Muscle layer of colon (tissue), 2 donors: ENCODE data around the gene BPIFB6.

Experiments
- H3K27ac ChIP-seq: one replicate; pipeline ENCODE4 v1.7.0; 2013; ENCODE audit warnings: low read depth, mild to moderate bottlenecking, low read length, moderate library complexity
- H3K27me3 ChIP-seq, 2 donors: one replicate each; pipeline ENCODE4 v1.7.0; 2013; ENCODE audit warnings: low read length in 2 of 2, mild to moderate bottlenecking in 2 of 2; ENCODE audit not compliant: insufficient read depth in 2 of 2, control insufficient read depth in 1 of 2
- H3K36me3 ChIP-seq: one replicate; pipeline ENCODE4 v1.7.0; 2013; ENCODE audit warnings: mild to moderate bottlenecking, low read length; ENCODE audit not compliant: insufficient read depth
- H3K4me1 ChIP-seq: one replicate; pipeline ENCODE4 v1.7.0; 2013; ENCODE audit warnings: mild to moderate bottlenecking, low read length; ENCODE audit not compliant: insufficient read depth
- H3K4me3 ChIP-seq, 2 donors: one replicate each; pipeline ENCODE4 v1.7.0; 2013; ENCODE audit warnings: low read length in 2 of 2, low read depth in 1 of 2, mild to moderate bottlenecking in 1 of 2, moderate library complexity in 1 of 2
- H3K9ac ChIP-seq: one replicate; pipeline ENCODE4 v1.7.0; 2013; ENCODE audit warnings: low read length
- H3K9me3 ChIP-seq: one replicate; pipeline ENCODE4 v1.7.0; 2013; ENCODE audit warnings: mild to moderate bottlenecking, low read length
- donor health status: abdominal sarcoma.
- donor health status: Adenocarcinoma of cecum.

The BPIFB6 gene

DNA sequence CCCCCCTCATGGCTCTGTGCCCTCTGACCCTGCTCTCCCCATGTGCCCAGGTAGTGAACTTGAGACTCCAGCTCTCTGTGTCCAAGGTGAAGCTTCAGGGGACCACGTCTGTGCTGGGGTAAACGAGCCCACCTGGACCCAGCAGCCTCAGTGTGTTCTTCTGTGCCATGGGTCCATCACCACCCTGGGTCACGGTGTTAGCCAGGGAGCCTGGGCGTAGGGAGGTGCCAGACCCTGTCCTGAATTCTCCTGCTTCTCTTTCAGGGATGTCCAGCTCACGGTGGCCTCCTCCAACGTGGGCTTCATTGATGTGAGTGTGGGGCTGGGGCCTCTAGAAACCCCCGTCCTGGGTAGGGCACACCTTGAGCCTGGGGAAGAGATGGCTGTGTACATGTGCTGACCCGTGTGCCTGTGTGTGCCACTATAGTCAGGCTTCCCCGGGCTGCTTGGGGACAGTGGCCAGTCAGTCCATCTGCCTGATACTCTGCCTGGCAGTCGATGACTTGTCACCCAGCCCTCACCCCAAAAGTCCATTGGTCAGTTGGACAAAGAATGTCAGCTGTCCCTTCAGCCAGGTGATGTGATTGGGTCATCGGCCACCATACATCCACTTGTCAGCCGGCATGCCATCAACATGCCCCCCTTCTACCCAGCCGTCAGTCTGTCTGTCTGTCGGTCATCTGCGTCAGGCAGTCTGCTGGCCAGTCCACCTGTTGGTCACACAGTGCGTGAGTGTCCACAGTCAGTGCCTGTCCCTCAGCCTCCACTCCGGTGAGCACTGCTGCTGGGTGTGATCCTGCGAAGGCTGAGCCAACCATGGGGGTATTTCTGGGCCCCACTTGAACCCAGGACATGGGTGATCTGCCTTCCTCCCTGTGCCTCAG is 10.9 kb upstream of the BPIFB6 start:
- no peak overlapping the region for H3K9ac ChIP-seq
- H3K27ac ChIP-seq: no peak overlapping the region
- no peaks in the 10 kb centered on the region for H3K4me1 ChIP-seq
- H3K27me3 ChIP-seq: no peaks in the 10 kb centered on the region
- no peak overlapping the region for H3K4me3 ChIP-seq
- H3K9me3 ChIP-seq: no peaks in the 10 kb centered on the region
- H3K36me3 ChIP-seq: no peaks in the 10 kb centered on the region

DNA sequence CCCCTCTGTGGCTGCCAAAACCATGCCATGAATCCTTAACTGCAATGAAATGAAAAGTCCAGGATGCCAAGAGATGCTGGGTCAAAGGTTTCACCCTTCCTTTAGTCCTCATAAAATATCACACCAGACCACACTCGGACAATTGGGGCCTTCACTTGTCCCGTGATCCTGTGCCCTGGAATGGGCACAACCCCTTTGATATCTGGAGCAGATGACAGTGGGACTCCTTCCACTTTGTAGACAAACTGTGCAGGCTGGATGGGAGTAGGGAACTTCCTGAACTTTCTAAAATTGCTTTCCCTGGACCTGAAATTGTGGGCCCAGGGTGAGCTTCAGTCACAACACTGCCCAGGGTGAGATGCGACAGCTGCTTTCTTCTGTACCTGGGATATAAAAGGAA is 9.6 kb upstream of the BPIFB6 start:
- H3K4me3 ChIP-seq: no peak overlapping the region
- no peak overlapping the region for H3K27ac ChIP-seq
- no peaks in the 10 kb centered on the region for H3K27me3 ChIP-seq
- H3K36me3 ChIP-seq: no peaks in the 10 kb centered on the region
- no peaks in the 10 kb centered on the region for H3K4me1 ChIP-seq
- H3K9ac ChIP-seq: no peak overlapping the region
- H3K9me3 ChIP-seq: no peaks in the 10 kb centered on the region

DNA sequence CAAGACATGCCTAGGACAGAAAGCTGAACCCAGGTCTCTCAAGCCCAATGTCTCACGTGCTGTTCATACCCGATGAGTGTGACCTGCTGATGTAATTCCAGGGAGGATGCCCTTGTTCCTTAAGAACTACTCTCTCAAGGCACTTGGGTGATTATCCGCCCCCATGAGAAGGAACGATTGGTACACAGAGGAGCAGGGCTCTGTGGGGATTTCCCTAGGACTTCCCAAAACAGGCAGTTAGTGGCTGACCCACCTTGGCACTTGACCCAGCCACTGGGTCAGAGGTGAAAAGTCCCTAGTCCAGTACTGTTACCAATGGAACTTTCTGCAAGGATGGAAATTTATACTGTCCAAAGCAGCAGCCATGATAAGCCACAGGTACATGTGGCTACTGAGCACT is 9.2 kb upstream of the BPIFB6 start:
- Histone ChIP-seq H3K9me3 (no peaks in the 10 kb centered on the region), H3K4me3 (no peak overlapping the region), H3K4me1 (no peaks in the 10 kb centered on the region), H3K9ac (no peak overlapping the region), H3K36me3 (no peaks in the 10 kb centered on the region), H3K27ac (no peak overlapping the region), H3K27me3 (no peaks in the 10 kb centered on the region)

DNA sequence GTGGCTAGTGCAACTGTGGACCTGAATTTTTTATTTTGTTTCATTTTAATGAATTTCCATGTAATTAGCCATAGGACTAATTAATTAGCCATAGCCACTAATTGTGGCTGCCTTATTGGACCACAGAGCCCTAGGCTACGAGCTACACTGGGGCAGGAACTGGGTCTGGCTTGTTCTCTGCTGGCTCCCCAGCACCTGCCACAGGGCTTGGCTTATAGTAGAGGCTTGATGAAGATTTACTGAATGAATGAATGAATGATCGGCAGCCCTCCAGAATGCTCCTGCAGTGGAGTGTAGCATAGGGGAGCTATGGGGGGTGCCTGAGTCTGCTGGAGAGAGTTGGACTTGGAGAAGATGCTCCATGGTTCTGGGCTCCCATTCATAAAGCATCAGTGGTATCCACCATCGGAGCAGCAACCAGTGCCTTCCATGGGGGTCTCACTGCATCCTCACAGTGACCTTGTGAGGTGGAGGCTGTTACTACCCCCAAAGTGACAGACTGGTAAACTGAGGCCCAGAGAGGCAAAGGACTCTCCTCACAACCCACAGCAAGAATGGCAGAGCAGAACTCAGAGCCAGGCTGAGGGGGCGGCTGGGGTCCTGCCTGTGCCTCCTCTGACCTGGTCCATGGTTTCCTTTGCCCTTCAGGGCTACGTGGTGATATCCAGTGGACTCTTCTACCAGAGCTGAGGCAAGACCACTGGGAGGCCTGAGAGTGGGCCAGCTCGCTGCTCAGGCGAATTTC is 8.6 kb upstream of the BPIFB6 start:
- no peaks in the 10 kb centered on the region for H3K4me1 ChIP-seq
- H3K9me3 ChIP-seq: no peaks in the 10 kb centered on the region
- H3K4me3 ChIP-seq: no peak overlapping the region
- H3K27ac ChIP-seq: no peak overlapping the region
- no peaks in the 10 kb centered on the region for H3K36me3 ChIP-seq
- H3K27me3 ChIP-seq: peaks cover 0 to under 1% of the 10 kb centered on the region in 2 donors
- no peak overlapping the region for H3K9ac ChIP-seq

DNA sequence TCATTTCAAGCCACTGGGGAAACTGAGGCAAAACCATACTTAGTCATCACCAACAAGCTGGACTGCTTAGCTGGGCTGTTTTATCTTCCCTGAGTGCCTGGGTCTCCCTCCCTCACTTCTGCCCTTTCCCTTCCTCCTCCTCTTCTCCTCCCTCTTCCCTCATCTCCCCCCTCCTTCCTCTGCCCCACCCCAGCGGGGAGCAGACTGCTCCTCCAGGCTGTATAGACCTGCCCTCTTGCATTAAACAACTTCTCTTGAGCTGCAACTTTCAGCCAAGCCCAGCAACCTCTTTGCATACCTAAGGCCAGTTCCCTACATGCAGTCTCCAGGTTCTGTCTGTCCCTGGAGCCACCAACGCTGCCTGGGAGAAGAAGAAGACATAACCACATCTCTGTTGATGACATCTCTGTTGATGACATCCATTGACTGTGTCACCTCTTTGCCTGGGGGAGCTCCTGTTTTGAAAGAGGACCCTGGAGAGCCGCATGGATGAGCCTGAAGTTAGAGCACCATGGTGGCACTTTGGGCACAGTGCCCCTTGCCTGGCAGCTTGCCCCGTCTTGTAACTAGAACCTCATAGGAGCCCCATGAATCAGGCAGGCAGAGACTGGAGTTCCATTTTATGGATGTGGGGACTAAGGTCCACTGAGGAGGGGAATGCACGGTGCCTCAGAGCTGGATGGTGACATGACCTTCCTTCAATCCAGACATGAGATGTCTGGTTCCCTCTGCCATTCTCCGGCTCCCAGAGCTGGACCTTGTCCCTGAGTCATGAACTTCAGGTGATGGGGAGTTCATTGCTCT is 7.8 kb upstream of the BPIFB6 start:
- Histone ChIP-seq H3K27me3 (peaks cover 0 to 3% of the 10 kb centered on the region in 2 donors), H3K4me3 (no peak overlapping the region), H3K4me1 (no peaks in the 10 kb centered on the region), H3K27ac (no peak overlapping the region), H3K9ac (no peak overlapping the region), H3K9me3 (no peaks in the 10 kb centered on the region), H3K36me3 (no peaks in the 10 kb centered on the region)

DNA sequence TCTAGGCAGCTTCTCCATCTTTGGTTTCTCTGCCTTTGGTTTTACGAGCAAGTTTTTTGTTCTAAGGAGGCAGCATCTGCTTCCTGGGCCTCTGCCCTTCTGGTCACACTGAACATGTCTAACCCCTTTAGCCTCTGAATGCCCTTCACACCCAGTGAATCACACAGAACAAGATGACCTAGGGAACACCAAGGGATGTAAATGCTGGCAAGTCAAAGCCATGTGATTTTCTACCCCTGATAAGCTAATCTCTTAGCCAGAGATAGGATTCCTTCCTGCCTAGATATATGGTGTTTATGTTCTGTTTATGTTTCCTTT is 7.2 kb upstream of the BPIFB6 start:
- no peaks in the 10 kb centered on the region for H3K9me3 ChIP-seq
- no peaks in the 10 kb centered on the region for H3K4me1 ChIP-seq
- H3K27ac ChIP-seq: no peak overlapping the region
- no peaks in the 10 kb centered on the region for H3K36me3 ChIP-seq
- H3K9ac ChIP-seq: no peak overlapping the region
- peaks cover 0 to 3% of the 10 kb centered on the region in 2 donors for H3K27me3 ChIP-seq
- no peak overlapping the region for H3K4me3 ChIP-seq

DNA sequence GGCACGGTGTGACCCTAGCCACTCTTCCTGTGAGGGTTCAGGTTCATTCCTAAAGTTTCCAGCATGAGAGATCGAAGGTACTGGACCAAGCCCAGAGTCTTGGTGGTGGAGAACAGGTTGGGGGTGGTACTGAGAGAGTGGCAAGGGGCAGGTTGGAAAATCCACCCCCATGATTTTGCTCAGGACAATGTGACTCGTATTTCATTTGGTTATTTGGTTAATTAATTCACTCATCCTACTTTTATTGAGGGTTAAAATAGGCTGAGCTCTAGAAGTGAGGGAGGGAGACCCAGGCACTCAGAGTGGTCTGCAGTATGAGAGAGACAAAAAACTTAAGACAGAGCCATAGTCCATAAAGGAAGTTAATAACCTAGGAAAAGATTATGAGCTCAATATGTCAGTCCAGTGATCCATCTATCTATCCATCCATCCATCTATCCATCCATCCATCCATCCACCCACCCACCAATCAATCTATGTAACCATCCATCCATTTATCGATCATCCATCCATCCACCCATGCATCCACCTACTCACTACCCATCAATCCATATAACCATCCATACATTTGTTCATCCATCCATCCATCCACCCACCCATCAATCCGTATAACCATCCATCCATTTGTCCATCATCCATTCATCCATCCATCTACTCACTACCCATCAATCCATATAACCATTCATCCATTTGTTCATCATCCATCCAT is 6.7 kb upstream of the BPIFB6 start:
- H3K4me3 ChIP-seq: no peak overlapping the region
- H3K36me3 ChIP-seq: no peaks in the 10 kb centered on the region
- H3K9me3 ChIP-seq: no peaks in the 10 kb centered on the region
- no peaks in the 10 kb centered on the region for H3K4me1 ChIP-seq
- H3K27ac ChIP-seq: no peak overlapping the region
- no peak overlapping the region for H3K9ac ChIP-seq
- H3K27me3 ChIP-seq: peaks cover 0 to 3% of the 10 kb centered on the region in 2 donors

DNA sequence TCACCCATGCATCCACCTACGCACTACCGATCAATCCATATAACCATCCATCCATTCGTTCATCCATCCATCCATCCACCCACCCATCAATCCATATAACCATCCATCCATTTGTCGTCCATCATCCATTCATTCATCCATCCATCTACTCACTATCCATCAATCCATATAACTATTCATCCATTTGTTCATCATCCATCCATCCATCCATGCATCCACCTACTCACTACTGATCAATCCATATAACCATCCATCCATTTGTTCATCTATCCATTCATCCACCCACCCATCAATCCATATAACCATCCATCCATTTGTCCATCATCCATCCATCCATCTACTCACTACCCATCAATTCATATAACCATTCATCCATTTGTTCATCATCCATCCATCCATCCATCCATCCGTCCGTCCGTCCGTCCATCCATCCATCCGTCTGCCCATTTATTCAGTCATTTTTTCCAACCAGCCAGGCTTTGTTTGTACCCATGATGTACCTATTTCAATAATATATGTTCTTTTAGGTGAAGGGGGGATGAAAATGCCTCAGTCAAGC is 6.1 kb upstream of the BPIFB6 start:
- Histone ChIP-seq H3K36me3 (no peaks in the 10 kb centered on the region), H3K4me3 (no peak overlapping the region), H3K9me3 (no peaks in the 10 kb centered on the region), H3K4me1 (no peaks in the 10 kb centered on the region), H3K27ac (no peak overlapping the region), H3K27me3 (peaks cover 0 to 3% of the 10 kb centered on the region in 2 donors), H3K9ac (no peak overlapping the region)

DNA sequence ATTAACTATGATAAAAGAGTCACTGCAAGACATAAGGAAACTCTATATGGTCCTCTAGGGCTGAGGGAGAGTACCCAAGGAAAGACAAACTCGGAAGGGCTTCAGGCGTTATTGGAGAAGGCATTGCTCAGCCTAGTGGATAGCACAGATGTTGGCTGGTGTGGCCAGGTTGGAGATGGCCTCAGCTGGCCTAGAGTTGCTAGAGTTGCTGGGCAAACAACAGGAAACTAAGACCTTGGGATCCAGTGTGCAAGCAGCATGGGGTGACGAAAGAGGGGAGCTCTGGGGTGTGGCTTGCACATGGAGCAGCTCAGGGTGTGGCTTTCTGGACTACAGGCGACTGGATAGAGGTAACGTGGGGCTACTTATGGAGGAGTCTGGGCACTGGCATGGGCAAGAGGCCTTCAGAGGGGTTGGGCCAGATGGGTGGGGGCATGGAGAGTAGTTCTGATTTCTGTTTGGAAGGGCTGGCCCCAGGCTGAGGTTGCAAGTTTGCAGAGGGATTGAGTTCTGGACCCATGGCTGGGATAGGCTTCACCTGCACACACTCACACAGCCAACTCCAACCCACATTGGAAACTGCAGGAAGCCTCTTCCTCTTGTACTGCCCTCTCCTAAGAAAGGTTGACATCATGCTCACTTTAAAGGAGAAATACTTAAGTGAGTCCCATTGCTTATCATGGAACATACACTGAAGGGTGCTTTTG is 5.2 kb upstream of the BPIFB6 start:
- Histone ChIP-seq H3K4me3 (no peak overlapping the region), H3K27ac (no peak overlapping the region), H3K36me3 (no peaks in the 10 kb centered on the region), H3K27me3 (peaks cover 0 to 3% of the 10 kb centered on the region in 2 donors), H3K4me1 (no peaks in the 10 kb centered on the region), H3K9me3 (no peaks in the 10 kb centered on the region), H3K9ac (no peak overlapping the region)
